Erythroblast (primary cell): ENCODE data around the gene TUBG1.

Experiments
- GATA1 ChIP-seq: IDR thresholded peaks from 2 replicates; pipeline ENCODE4 v1.6.1; 2011; ENCODE audit warnings: low read depth, mild to moderate bottlenecking, control low read depth, low read length, moderate library complexity
- POLR2A ChIP-seq: IDR thresholded peaks from 2 replicates; pipeline ENCODE4 v1.6.1; 2011; ENCODE audit warnings: mild to moderate bottlenecking, low read length

DNA sequence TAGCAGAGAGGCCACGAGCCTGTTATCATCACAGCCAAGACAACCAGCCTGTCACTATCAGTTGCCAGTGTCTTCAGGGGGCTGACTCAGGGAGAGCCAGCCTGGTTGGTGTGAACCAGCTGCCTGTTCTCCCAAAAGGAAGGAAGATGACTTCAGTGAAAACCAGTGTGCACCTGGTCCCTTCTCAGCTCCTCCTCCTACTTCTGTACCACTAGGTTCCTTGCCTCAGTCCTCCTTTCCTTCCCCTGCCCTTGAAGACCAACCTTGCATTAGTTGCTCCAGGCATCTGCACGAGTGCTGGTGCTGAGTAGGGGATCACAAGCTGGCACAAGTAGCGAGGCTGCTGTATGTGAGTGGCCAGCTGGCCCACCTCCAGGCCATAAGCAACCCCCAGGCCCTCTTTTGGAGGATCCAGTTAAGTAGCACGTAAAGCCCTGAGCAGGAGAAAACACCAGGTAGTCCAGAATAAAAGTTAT lies 8.5 kb downstream of the TUBG1 start:
- TF ChIP-seq POLR2A (peak; percentile 84), GATA1 (peak; percentile 11)
